ENCODE data around the gene CACNB2. TPM values are rescaled to one million over a fixed set of nuclear protein-coding genes. Genes with fewer than 3 reads are reported as not detected.

The CACNB2 gene
- total RNA-seq, 2 donors from 2014 or later, result not detected

DNA sequence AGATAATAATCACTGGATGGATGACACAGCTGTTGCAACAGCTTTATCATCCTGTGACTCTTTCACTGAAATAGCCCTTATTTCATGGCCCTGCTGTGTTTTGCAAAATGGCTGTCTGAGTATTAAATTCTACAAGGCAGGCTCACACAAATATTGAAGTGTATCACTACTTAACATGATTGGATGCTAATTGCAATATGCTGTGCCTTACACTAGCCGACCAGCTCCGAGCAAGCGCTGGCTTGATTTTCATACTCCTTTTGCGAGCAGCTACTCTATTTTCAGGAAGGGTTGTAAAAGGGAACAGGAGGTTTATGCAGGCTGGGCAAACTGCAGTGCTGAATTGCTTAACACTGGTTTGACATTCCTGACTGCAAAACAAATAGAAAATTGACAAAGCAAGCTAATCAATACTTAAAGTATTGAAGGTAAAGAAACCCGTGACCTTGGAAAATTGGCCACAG, 121.6 kb downstream of the CACNB2 start:
- Mint-ChIP-seq H3K4me3 (no peak overlapping the region), H3K9me3 (no peaks in the 10 kb centered on the region), H3K27ac (no peak overlapping the region), H3K27me3 (ENCODE audit: low read depth) (no peaks in the 10 kb centered on the region), H3K4me1 (ENCODE audit: low read depth) (no peaks in the 10 kb centered on the region), H3K36me3 (ENCODE audit: insufficient read depth in 2 of 2) (no peaks in the 10 kb centered on the region)
- no peak for DNase-seq
- no peak for ATAC-seq (replicated peaks in 1 of 2)

DNA sequence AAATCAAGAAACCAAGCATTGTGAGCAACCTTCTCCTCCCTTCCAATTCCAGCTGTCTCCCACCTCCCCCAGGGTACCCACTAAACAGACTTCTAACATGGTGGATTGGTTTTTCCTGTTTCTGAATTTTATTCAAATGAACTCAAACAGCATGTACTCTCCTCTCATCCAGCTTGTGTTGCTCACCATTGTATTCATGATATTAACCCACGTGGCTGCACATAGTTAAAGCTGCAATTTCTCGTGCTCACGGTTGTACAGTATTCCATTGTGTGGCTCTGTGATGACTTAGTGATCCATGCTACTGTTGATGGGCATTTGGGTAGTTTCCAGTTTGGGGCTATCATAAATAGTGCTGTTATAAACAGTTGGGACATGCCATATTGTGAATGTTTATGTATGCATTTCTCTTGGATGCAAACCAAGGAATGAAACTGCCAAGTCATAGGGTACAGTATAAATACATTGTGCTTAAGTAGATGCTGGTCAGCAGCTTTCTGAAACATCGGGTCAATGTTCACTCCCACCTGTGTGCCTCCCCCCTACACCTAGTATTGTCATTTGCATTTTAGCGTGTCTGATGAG, 124.3 kb downstream of the CACNB2 start:
- ATAC-seq (replicated peaks in 1 of 2) (no peak), DNase-seq (no peak)
- Mint-ChIP-seq H3K27me3 (ENCODE audit: low read depth) (no peaks in the 10 kb centered on the region), H3K27ac (no peak overlapping the region), H3K4me1 (ENCODE audit: low read depth) (no peaks in the 10 kb centered on the region), H3K36me3 (ENCODE audit: insufficient read depth in 2 of 2) (no peaks in the 10 kb centered on the region), H3K4me3 (no peak overlapping the region), H3K9me3 (no peaks in the 10 kb centered on the region)

DNA sequence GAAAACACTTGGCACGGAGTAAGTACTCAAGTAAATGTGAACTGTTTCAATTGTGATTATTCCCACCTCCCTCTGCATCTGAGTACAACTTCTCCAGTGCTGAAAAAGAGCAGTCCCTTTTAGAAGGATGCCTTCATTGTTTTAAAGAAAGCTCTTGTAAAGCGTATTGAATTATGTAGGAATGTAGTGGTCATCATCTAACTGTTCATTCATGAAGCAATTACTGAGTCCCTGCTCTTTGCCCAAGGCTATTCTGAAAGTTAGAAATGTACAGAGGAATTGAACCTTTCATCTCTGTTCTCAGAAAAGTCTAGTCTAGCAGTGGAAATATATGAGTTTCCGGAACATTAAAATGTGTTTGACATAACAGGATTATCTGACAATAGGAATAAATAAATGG, 127.8 kb downstream of the CACNB2 start:
- Mint-ChIP-seq H3K4me1 (ENCODE audit: low read depth) (no peaks in the 10 kb centered on the region), H3K9me3 (no peaks in the 10 kb centered on the region), H3K36me3 (ENCODE audit: insufficient read depth in 2 of 2) (no peaks in the 10 kb centered on the region), H3K27ac (no peak overlapping the region), H3K4me3 (no peak overlapping the region), H3K27me3 (ENCODE audit: low read depth) (no peaks in the 10 kb centered on the region)
- DNase-seq (no peak), ATAC-seq (replicated peaks in 1 of 2) (no peak)

GRCh38 chr10:18271491-18271890, 131.3 kb downstream of the CACNB2 start:
- ATAC-seq (replicated peaks in 1 of 2), result no peak
- Mint-ChIP-seq H3K27me3 (ENCODE audit: low read depth) (no peaks in the 10 kb centered on the region), H3K36me3 (ENCODE audit: insufficient read depth in 2 of 2) (no peaks in the 10 kb centered on the region), H3K9me3 (no peaks in the 10 kb centered on the region), H3K4me1 (ENCODE audit: low read depth) (no peaks in the 10 kb centered on the region), H3K4me3 (no peak overlapping the region), H3K27ac (no peak overlapping the region)
- no peak for DNase-seq

DNA sequence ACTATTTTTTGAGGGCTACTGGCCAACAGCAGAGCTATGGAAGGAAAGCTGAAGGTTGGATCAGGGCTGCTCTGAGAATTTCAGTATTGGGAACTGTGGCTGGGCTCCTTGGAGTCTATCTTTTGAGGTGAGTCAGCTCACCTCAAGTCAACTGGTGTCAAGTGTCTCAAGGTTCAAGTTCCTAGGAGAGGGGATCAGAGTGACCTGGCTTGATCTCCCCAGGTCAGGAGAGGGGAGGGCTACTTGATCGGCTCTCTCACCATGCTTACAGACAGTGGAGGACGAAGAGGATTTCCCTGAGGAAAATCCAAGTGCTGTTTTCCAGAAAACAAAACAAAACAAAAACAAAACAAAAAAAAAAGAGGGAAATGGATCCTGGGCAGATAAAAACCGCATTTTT, 132.8 kb downstream of the CACNB2 start:
- H3K4me1 Mint-ChIP-seq (ENCODE audit: low read depth), result no peaks in the 10 kb centered on the region
- H3K27me3 Mint-ChIP-seq (ENCODE audit: low read depth), result no peaks in the 10 kb centered on the region
- H3K27ac Mint-ChIP-seq, result no peak overlapping the region
- DNase-seq (no peak), ATAC-seq (replicated peaks in 1 of 2) (no peak)
- no peaks in the 10 kb centered on the region for H3K9me3 Mint-ChIP-seq
- H3K36me3 Mint-ChIP-seq (ENCODE audit: insufficient read depth in 2 of 2), result no peaks in the 10 kb centered on the region
- H3K4me3 Mint-ChIP-seq, result no peak overlapping the region

- no peaks in the 10 kb centered on the region for H3K27me3 Mint-ChIP-seq (ENCODE audit: low read depth)
- H3K4me1 Mint-ChIP-seq (ENCODE audit: low read depth), result no peaks in the 10 kb centered on the region
- no peak overlapping the region for H3K4me3 Mint-ChIP-seq
- no peaks in the 10 kb centered on the region for H3K36me3 Mint-ChIP-seq (ENCODE audit: insufficient read depth in 2 of 2)
- ATAC-seq (replicated peaks in 1 of 2) (no peak), DNase-seq (no peak)
- H3K27ac Mint-ChIP-seq, result no peak overlapping the region
- H3K9me3 Mint-ChIP-seq, result no peaks in the 10 kb centered on the region
Measured at GRCh38 chr10:18278181-18278580, 138.0 kb downstream of the CACNB2 start.

DNA sequence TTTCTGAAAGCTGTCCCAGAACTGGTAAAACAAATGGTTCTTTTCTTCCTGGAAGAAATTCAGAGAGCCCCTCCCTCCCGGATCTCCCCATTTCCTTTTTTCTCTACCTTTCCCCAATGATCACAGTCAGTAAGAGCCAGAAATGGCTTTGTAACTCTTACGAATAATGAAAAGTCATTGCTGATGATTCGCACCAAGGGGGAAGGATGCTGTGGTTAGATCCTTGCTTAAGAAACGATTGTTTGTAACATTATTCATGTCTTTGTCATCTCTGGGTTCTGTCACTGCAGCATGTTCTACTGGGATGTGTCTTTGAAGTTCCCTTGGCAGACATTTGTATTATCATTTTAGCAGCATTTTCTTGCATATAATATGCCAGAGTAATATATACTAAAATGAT, 138.9 kb downstream of the CACNB2 start:
- no peak for DNase-seq
- H3K4me3 Mint-ChIP-seq, result no peak overlapping the region
- H3K4me1 Mint-ChIP-seq (ENCODE audit: low read depth), result no peaks in the 10 kb centered on the region
- ATAC-seq (replicated peaks in 1 of 2), result peak in 1 of 2 donors; percentile 43
- H3K27me3 Mint-ChIP-seq (ENCODE audit: low read depth), result no peaks in the 10 kb centered on the region
- no peaks in the 10 kb centered on the region for H3K9me3 Mint-ChIP-seq
- no peak overlapping the region for H3K27ac Mint-ChIP-seq
- no peaks in the 10 kb centered on the region for H3K36me3 Mint-ChIP-seq (ENCODE audit: insufficient read depth in 2 of 2)

- DNase-seq, result no peak
- no peak for ATAC-seq (replicated peaks in 1 of 2)
- H3K4me1 Mint-ChIP-seq (ENCODE audit: low read depth), result no peaks in the 10 kb centered on the region
- no peak overlapping the region for H3K4me3 Mint-ChIP-seq
- H3K27ac Mint-ChIP-seq, result no peak overlapping the region
- H3K36me3 Mint-ChIP-seq (ENCODE audit: insufficient read depth in 2 of 2), result no peaks in the 10 kb centered on the region
- H3K27me3 Mint-ChIP-seq (ENCODE audit: low read depth), result no peaks in the 10 kb centered on the region
- H3K9me3 Mint-ChIP-seq, result no peaks in the 10 kb centered on the region
Measured at GRCh38 chr10:18282094-18282493, 141.9 kb downstream of the CACNB2 start.

- Mint-ChIP-seq H3K27ac (no peak overlapping the region), H3K27me3 (ENCODE audit: low read depth) (peaks cover 5% of the 10 kb centered on the region)
- ATAC-seq (replicated peaks in 1 of 2), result no peak
Measured at GRCh38 chr10:18290651-18291313, 150.6 kb downstream of the CACNB2 start.

GRCh38 chr10:18293536-18294510, 153.6 kb downstream of the CACNB2 start:
- Mint-ChIP-seq H3K36me3 (ENCODE audit: insufficient read depth in 2 of 2) (no peaks in the 10 kb centered on the region), H3K4me3 (no peak overlapping the region), H3K9me3 (no peaks in the 10 kb centered on the region), H3K4me1 (ENCODE audit: low read depth) (no peaks in the 10 kb centered on the region), H3K27ac (no peak overlapping the region), H3K27me3 (ENCODE audit: low read depth) (peaks cover 5% of the 10 kb centered on the region)
- no peak for DNase-seq
- no peak for ATAC-seq (replicated peaks in 1 of 2)

More at GRCh38 chr10:18290651-18291313, 150.6 kb downstream of the CACNB2 start:
- DNase-seq, result no peak
- Mint-ChIP-seq H3K4me1 (ENCODE audit: low read depth) (no peaks in the 10 kb centered on the region), H3K36me3 (ENCODE audit: insufficient read depth in 2 of 2) (no peaks in the 10 kb centered on the region), H3K9me3 (no peaks in the 10 kb centered on the region), H3K4me3 (no peak overlapping the region)

GRCh38 chr10:18294633-18295032, 154.4 kb downstream of the CACNB2 start:
- Mint-ChIP-seq H3K27me3 (ENCODE audit: low read depth) (peaks cover 5% of the 10 kb centered on the region), H3K9me3 (no peaks in the 10 kb centered on the region), H3K4me3 (no peak overlapping the region), H3K4me1 (ENCODE audit: low read depth) (no peaks in the 10 kb centered on the region), H3K36me3 (ENCODE audit: insufficient read depth in 2 of 2) (no peaks in the 10 kb centered on the region), H3K27ac (no peak overlapping the region)
- ATAC-seq (replicated peaks in 1 of 2), result no peak
- DNase-seq, result no peak

- H3K4me3 Mint-ChIP-seq, result no peak overlapping the region
- no peaks in the 10 kb centered on the region for H3K9me3 Mint-ChIP-seq
- no peak overlapping the region for H3K27ac Mint-ChIP-seq
- no peak for ATAC-seq (replicated peaks in 1 of 2)
- H3K36me3 Mint-ChIP-seq (ENCODE audit: insufficient read depth in 2 of 2), result no peaks in the 10 kb centered on the region
- no peaks in the 10 kb centered on the region for H3K4me1 Mint-ChIP-seq (ENCODE audit: low read depth)
- no peak for DNase-seq
- peaks cover 5% of the 10 kb centered on the region for H3K27me3 Mint-ChIP-seq (ENCODE audit: low read depth)
Measured at GRCh38 chr10:18297659-18298058, 157.4 kb downstream of the CACNB2 start.

GRCh38 chr10:18298256-18298655, 158.0 kb downstream of the CACNB2 start:
- Mint-ChIP-seq H3K4me3 (no peak overlapping the region), H3K27ac (no peak overlapping the region), H3K9me3 (no peaks in the 10 kb centered on the region), H3K4me1 (ENCODE audit: low read depth) (no peaks in the 10 kb centered on the region), H3K27me3 (ENCODE audit: low read depth) (peaks cover 5% of the 10 kb centered on the region), H3K36me3 (ENCODE audit: insufficient read depth in 2 of 2) (no peaks in the 10 kb centered on the region)
- ATAC-seq (replicated peaks in 1 of 2) (no peak), DNase-seq (no peak)

Data from activated T-cell treated with anti-CD3 and anti-CD28 coated beads, Interleukin-2, amount 50 U/mL, for 72 hours (primary cell).